ENCODE data around the gene CIITA.

CIITA gene

GRCh38 chr16:10852948-10853347, 24.1 kb upstream of the CIITA start:
- DNase-seq: no peak

DNA sequence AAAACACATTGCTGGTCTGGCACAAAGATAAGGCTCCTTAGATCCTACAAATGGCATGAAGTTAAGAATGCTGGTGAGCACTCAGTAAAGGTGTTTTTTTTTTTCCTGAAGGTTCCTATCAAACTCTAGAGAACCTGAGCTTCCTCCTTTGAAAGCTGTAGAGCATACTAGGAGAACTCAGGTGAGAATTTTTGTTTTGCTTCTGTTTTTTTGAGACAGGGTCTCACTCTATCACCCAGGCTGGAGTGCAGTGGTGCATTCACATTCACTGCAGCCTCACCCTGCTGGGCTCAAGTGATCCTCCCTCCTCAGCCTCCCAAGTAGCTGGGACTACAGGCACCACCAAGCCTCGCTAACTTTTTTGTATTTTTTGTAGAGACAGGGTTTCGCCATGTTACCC, 21.0 kb upstream of the CIITA start:
- DNase-seq: no peak

- DNase-seq: no peak
Observed at GRCh38 chr16:10858203-10858602, 18.8 kb upstream of the CIITA start.

GRCh38 chr16:10859020-10859419, 18.0 kb upstream of the CIITA start:
- no peak for DNase-seq

DNA sequence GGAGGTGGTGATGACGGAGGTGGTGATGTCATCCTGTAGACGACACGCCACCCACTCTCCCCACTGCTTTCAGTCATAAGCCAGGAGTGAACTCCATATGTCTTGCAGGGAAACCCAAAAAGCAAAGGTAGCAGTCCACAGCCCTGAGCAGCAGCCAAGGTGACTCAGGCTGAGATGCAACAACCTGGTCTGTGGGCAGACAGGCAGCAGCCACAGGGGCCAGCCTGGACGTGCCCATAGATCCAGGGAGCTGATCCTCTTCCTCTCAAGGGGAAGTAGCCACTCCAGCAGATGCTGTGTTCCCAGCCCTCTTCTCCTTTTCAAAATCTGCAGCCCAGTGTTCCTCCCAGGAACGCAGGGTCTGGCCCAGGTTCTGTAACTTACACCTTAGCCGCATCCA, 17.3 kb upstream of the CIITA start:
- DNase-seq: no peak

DNA sequence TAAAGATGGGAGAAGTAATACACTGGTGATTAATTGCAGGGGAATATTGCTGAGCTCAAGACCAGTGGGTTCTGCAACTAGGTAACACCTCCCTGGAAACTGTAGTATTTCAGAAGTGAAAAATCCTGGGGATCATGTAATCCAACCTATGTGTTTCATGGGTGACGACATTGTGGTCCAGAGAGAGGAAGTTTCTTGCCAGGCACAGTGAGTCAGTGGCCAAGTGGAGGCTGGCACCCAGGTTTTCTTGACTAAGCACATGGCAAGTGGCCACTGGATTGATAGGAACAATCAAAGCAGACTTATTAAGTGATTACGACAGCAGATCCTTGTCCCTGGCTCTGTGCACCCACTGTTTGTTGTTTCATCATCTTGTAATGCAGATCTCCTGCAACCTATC, 14.6 kb upstream of the CIITA start:
- DNase-seq: no peak

- DNase-seq: no peak
Observed at GRCh38 chr16:10865991-10866966, 10.7 kb upstream of the CIITA start.

GRCh38 chr16:10867199-10867598, 9.8 kb upstream of the CIITA start:
- no peak for DNase-seq

- no peak for DNase-seq
Observed at GRCh38 chr16:10868104-10868595, 8.9 kb upstream of the CIITA start.

GRCh38 chr16:10868596-10869469, 8.2 kb upstream of the CIITA start:
- no peak for DNase-seq

DNA sequence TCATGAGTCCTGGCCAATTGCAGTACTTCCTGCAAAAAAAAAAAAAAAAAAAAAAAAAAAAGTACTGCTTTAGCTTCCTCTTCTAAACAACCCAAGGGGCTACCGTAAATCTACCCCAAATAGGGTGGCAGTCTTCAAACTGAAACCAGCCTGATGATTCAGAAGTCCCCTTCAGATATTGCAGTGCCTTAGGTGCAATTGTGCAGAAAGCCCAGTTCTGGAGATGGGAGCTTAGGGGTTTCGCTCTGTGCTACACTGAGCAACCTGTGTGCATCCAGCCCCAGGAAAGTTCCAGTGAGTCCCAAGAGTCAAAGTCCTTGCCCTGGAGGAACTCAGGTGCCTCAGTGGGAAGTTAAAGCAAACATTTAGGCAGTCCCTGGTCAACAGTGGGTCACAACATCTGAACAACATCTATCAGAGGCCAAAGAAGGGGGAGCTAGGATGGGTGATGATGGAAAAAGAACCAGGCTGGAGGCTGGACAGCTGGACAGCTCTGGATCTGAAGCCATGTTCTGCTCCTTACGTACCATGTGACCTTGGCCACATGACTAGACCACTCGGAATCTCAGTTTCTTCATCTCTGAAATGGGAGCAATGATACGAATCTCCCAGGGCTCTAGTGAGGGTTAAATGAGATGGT, 6.7 kb upstream of the CIITA start:
- DNase-seq: no peak

- DNase-seq: no peak
Observed at GRCh38 chr16:10870808-10871156, 6.2 kb upstream of the CIITA start.

- DNase-seq: no peak
Observed at GRCh38 chr16:10871157-10871991, 5.6 kb upstream of the CIITA start.

- no peak for DNase-seq
Observed at GRCh38 chr16:10876315-10876714, 687 bp upstream of the CIITA start.

GRCh38 chr16:10877472-10877946, 507 bp downstream of the CIITA start:
- no peak for DNase-seq

GRCh38 chr16:10878328-10878643, 1.3 kb downstream of the CIITA start:
- DNase-seq: no peak

GRCh38 chr16:10878644-10879501, 1.9 kb downstream of the CIITA start:
- no peak for DNase-seq

GRCh38 chr16:10879681-10880589, 2.9 kb downstream of the CIITA start:
- DNase-seq: no peak

DNA sequence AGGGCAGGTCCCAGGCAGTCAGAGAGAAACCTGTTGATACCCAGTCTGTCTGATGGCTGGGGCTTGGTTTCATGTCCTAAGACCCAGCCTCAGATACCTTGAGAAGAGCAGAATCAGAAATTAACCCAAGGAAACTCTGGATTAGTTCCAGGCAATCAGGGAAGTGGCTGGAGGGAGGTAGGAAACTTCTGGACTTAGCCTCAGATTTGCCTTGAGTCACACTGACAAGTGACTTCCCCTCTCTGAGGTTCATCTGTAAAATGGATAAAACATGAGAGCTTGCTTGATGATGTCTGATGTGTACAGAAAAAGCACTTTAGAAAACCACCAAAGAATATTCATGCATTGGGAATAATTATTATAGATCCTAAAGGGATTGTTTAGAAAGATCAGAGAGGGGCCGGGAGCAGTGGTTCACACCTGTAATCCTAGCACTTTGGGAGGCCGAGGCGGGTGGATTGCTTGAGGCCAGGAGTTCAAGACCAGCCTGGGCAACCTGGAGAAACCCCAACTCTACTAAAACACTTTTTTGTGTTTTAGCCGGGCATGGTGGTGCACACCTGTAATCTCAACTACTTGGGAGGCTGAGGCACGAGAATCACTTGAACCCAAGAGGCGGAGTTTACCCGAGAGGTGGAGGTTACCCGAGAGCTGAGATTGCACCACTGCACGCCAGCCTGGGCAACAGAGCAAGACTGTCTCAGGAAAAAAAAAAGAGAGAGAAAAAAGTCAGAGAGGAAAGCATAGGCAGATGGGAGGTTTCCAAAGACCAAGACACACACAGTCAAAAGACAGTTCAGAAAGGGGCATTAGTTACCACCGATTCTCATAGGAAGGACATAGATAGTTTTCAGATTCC, 3.8 kb downstream of the CIITA start:
- DNase-seq: no peak
